HUES48 (cell line): ENCODE measurements around the gene SUSD2.
"Not testable (repeated sequence)": the region's sequence is repeated elsewhere in the genome, so short reads cannot be mapped to it uniquely, and the experiment has no call there.

Source experiments
- H3K27ac ChIP-seq: one replicate; pipeline ENCODE4 v1.7.0; 2013; ENCODE audit warnings: low read depth, low read length, inconsistent platforms
- H3K27me3 ChIP-seq: 2 replicates; pipeline ENCODE4 v1.6.1; 2013; ENCODE audit warnings: mild to moderate bottlenecking, low read length; ENCODE audit not compliant: control insufficient read depth, insufficient read depth
- H3K36me3 ChIP-seq: 2 replicates; pipeline ENCODE4 v1.6.1; 2013; ENCODE audit warnings: low read length; ENCODE audit not compliant: control insufficient read depth, insufficient read depth
- H3K4me1 ChIP-seq: 2 replicates; pipeline ENCODE4 v1.6.1; 2013; ENCODE audit warnings: mild to moderate bottlenecking, low read length; ENCODE audit not compliant: control insufficient read depth, insufficient read depth
- H3K4me3 ChIP-seq: 2 replicates; pipeline ENCODE4 v1.5.1; 2013; ENCODE audit warnings: mild to moderate bottlenecking, low read depth, low read length
- H3K9ac ChIP-seq: 2 replicates; pipeline ENCODE4 v1.6.1; 2013; ENCODE audit warnings: mild to moderate bottlenecking, low read depth, low read length, moderate library complexity
- H3K9me3 ChIP-seq: 2 replicates; pipeline ENCODE4 v1.6.1; 2013; ENCODE audit warnings: low read length; ENCODE audit not compliant: control insufficient read depth, insufficient read depth

The SUSD2 gene

GRCh38 chr22:24181088-24181995, at the start of gene SUSD2:
Gene SUSD2, plus strand, starts transcription at chr22:24181487. Its CDS starts 33 bp downstream, at chr22:24181520.
- Histone ChIP-seq H3K4me3 (no peak within 1 kb of the TSS), H3K27ac (no peak within 1 kb of the TSS), H3K4me1 (0 out of 2 replicates have a peak, but pooled peaks cover 7% of the 10 kb centered on the region), H3K9ac (no peak within 1 kb of the TSS), H3K27me3 (no peaks in the 10 kb centered on the region), H3K36me3 (peaks cover 3% of the 10 kb centered on the region; the same call in 1 of the 2 replicates), H3K9me3 (no peaks in the 10 kb centered on the region)

- Histone ChIP-seq H3K9ac (no peak overlapping the region), H3K4me3 (no peak overlapping the region), H3K27me3 (no peaks in the 10 kb centered on the region), H3K36me3 (peaks cover 30% of the 10 kb centered on the region; the same call in 1 of the 2 replicates), H3K27ac (no peak overlapping the region), H3K9me3 (no peaks in the 10 kb centered on the region), H3K4me1 (no peaks in the 10 kb centered on the region)
Observed at GRCh38 chr22:24133187-24133965, 47.9 kb upstream of the SUSD2 start.

- H3K36me3 ChIP-seq = peaks cover 36% of the 10 kb centered on the region; the same call in 1 of the 2 replicates
Observed at GRCh38 chr22:24134090-24134846, 47.0 kb upstream of the SUSD2 start.

GRCh38 chr22:24136533-24136932, 44.8 kb upstream of the SUSD2 start:
- H3K36me3 ChIP-seq = peaks cover 35% of the 10 kb centered on the region; the same call in 1 of the 2 replicates
- H3K4me1 ChIP-seq, H3K4me3 ChIP-seq, H3K27me3 ChIP-seq, H3K9ac ChIP-seq, H3K27ac ChIP-seq, H3K9me3 ChIP-seq: not testable (repeated sequence)

More at GRCh38 chr22:24134090-24134846, 47.0 kb upstream of the SUSD2 start:
- no peak overlapping the region for H3K27ac ChIP-seq
- no peaks in the 10 kb centered on the region for H3K4me1 ChIP-seq
- H3K9me3 ChIP-seq = no peaks in the 10 kb centered on the region
- H3K9ac ChIP-seq = no peak overlapping the region
- no peaks in the 10 kb centered on the region for H3K27me3 ChIP-seq
- H3K4me3 ChIP-seq = no peak overlapping the region

- H3K27ac ChIP-seq = no peak overlapping the region
- no peaks in the 10 kb centered on the region for H3K9me3 ChIP-seq
- no peak overlapping the region for H3K4me3 ChIP-seq
- no peaks in the 10 kb centered on the region for H3K4me1 ChIP-seq
- H3K9ac ChIP-seq = no peak overlapping the region
- no peaks in the 10 kb centered on the region for H3K27me3 ChIP-seq
- H3K36me3 ChIP-seq = peaks cover 35% of the 10 kb centered on the region; the same call in 1 of the 2 replicates
Observed at GRCh38 chr22:24137595-24137994, 43.7 kb upstream of the SUSD2 start.

GRCh38 chr22:24138649-24139420, 42.5 kb upstream of the SUSD2 start:
- Histone ChIP-seq H3K27ac (no peak overlapping the region), H3K9ac (no peak overlapping the region), H3K27me3 (no peaks in the 10 kb centered on the region), H3K9me3 (no peaks in the 10 kb centered on the region), H3K4me1 (no peaks in the 10 kb centered on the region), H3K4me3 (no peak overlapping the region), H3K36me3 (peaks cover 32% of the 10 kb centered on the region; the same call in 1 of the 2 replicates)

- peaks cover 25% of the 10 kb centered on the region; the same call in 1 of the 2 replicates for H3K36me3 ChIP-seq
- no peaks in the 10 kb centered on the region for H3K9me3 ChIP-seq
- H3K27ac ChIP-seq = no peak overlapping the region
- no peaks in the 10 kb centered on the region for H3K27me3 ChIP-seq
- 0 out of 2 replicates have a peak, but pooled peaks cover under 1% of the 10 kb centered on the region for H3K4me1 ChIP-seq
- H3K4me3 ChIP-seq = no peak overlapping the region
- no peak overlapping the region for H3K9ac ChIP-seq
Observed at GRCh38 chr22:24140357-24140756, 40.9 kb upstream of the SUSD2 start.

- H3K9ac ChIP-seq = no peak overlapping the region
- no peak overlapping the region for H3K4me3 ChIP-seq
- H3K9me3 ChIP-seq = no peaks in the 10 kb centered on the region
- peaks cover 20% of the 10 kb centered on the region; the same call in 1 of the 2 replicates for H3K36me3 ChIP-seq
- peaks cover 11% of the 10 kb centered on the region for H3K4me1 ChIP-seq
- H3K27ac ChIP-seq = no peak overlapping the region
- H3K27me3 ChIP-seq = no peaks in the 10 kb centered on the region
Observed at GRCh38 chr22:24141586-24141985, 39.7 kb upstream of the SUSD2 start.

GRCh38 chr22:24142241-24142640, 39.0 kb upstream of the SUSD2 start:
- no peaks in the 10 kb centered on the region for H3K9me3 ChIP-seq
- no peak overlapping the region for H3K9ac ChIP-seq
- no peaks in the 10 kb centered on the region for H3K27me3 ChIP-seq
- no peak overlapping the region for H3K27ac ChIP-seq
- peaks cover 15% of the 10 kb centered on the region for H3K4me1 ChIP-seq
- peaks cover 17% of the 10 kb centered on the region; the same call in 1 of the 2 replicates for H3K36me3 ChIP-seq
- no peak overlapping the region for H3K4me3 ChIP-seq

GRCh38 chr22:24142831-24143230, 38.5 kb upstream of the SUSD2 start:
- H3K4me3 ChIP-seq = no peak overlapping the region
- H3K9me3 ChIP-seq = no peaks in the 10 kb centered on the region
- peaks cover 15% of the 10 kb centered on the region for H3K4me1 ChIP-seq
- no peak overlapping the region for H3K27ac ChIP-seq
- no peak overlapping the region; the same call in 1 of the 2 replicates for H3K9ac ChIP-seq
- no peaks in the 10 kb centered on the region for H3K27me3 ChIP-seq
- H3K36me3 ChIP-seq = peaks cover 17% of the 10 kb centered on the region; the same call in 1 of the 2 replicates
